HEK293 (cell line): ENCODE results near the gene ZNF507.

Source experiments
- CTCF ChIA-PET: fragments of 350-600 bp; formaldehyde crosslinking; extraction: SDS; loops from one replicate; lab custom pipeline; 2021; ENCODE audit warnings: antibody characterized with exemption; lab: Yijun Ruan, JAX
- POLR2A ChIA-PET: fragments of 300-600 bp; formaldehyde crosslinking; extraction: SDS; loops from one replicate; lab custom pipeline; 2020; ENCODE audit warnings: antibody characterized with exemption, inconsistent platforms; lab: Yijun Ruan, JAX
- H3K27ac ChIP-seq: fragments of 200-500 bp; sonication (Bioruptor generic); 2 replicates; pipeline ENCODE4 v1.5.1; 2014; ENCODE audit warnings: low read depth, low read length, control low read depth, inconsistent platforms; ENCODE audit errors: extremely low read depth
- H3K36me3 ChIP-seq, 2 experiments: fragments of 200-500 bp in 1 of 2; sonication (Bioruptor generic) in 1 of 2; 1 replicate in 1 of 2; 2 replicates in 1 of 2; pipeline ENCODE4 v1.5.1; 2014 to 2017; ENCODE audit warnings: inconsistent platforms in 2 of 2, low read length in 2 of 2; ENCODE audit not compliant: control insufficient read depth in 2 of 2, insufficient read depth in 1 of 2
- H3K4me1 ChIP-seq: fragments of 200-500 bp; sonication (Bioruptor generic); 2 replicates; pipeline ENCODE4 v1.5.1; 2014; ENCODE audit warnings: mild to moderate bottlenecking, low read length, inconsistent platforms; ENCODE audit not compliant: control insufficient read depth, insufficient read depth
- H3K4me3 ChIP-seq: 2 replicates; pipeline ENCODE4 v1.5.1; 2011; ENCODE audit warnings: low read depth, mild to moderate bottlenecking, control low read depth, low read length, moderate library complexity
- H3K9me3 ChIP-seq: fragments of 200-500 bp; sonication (Bioruptor generic); 2 replicates; pipeline ENCODE4 v1.5.1; 2014; ENCODE audit warnings: low read depth, low read length, inconsistent platforms; ENCODE audit not compliant: control insufficient read depth, insufficient read depth
- CTCF ChIP-seq: fragments of 450-650 bp; formaldehyde crosslinking; IDR thresholded peaks from 2 replicates; pipeline ENCODE4 v1.5.1; 2016; ENCODE audit warnings: missing biosample characterization, missing genetic modification characterization
- KLF8 ChIP-seq: fragments of 450-650 bp; formaldehyde crosslinking; IDR thresholded peaks from 2 replicates; pipeline ENCODE4 v1.5.1; 2016; ENCODE audit warnings: missing biosample characterization, missing genetic modification characterization
- OVOL3 ChIP-seq: fragments of 450-650 bp; formaldehyde crosslinking; IDR thresholded peaks from 2 replicates; pipeline ENCODE4 v1.5.1; 2016; ENCODE audit warnings: missing biosample characterization, missing genetic modification characterization
- PRDM6 ChIP-seq: fragments of 450-650 bp; formaldehyde crosslinking; IDR thresholded peaks from 2 replicates; pipeline ENCODE4 v1.5.1; 2017; ENCODE audit warnings: missing biosample characterization, missing genetic modification characterization
- SETDB1 ChIP-seq: IDR thresholded peaks from one replicate; pipeline ENCODE4 v1.6.1; 2017; ENCODE audit warnings: mild to moderate bottlenecking, low read length, moderate library complexity, mixed read lengths; ENCODE audit not compliant: insufficient read length
- TRIM28 ChIP-seq: IDR thresholded peaks from 2 replicates; pipeline ENCODE4 v1.6.1; 2011; ENCODE audit warnings: low read length, control low read depth, borderline replicate concordance
- ZBTB17 ChIP-seq: fragments of 450-650 bp; formaldehyde crosslinking; IDR thresholded peaks from 2 replicates; pipeline ENCODE4 v1.5.1; 2016; ENCODE audit warnings: missing biosample characterization, missing genetic modification characterization
- ZFP37 ChIP-seq: fragments of 450-650 bp; formaldehyde crosslinking; IDR thresholded peaks from 2 replicates; pipeline ENCODE4 v1.5.1; 2016; ENCODE audit warnings: missing biosample characterization, missing genetic modification characterization
- ZNF184 ChIP-seq: fragments of 450-650 bp; IDR thresholded peaks from 2 replicates; pipeline ENCODE4 v1.5.1; 2018; ENCODE audit warnings: missing biosample characterization, mild to moderate bottlenecking, missing genetic modification characterization
- ZNF223 ChIP-seq: fragments of 450-650 bp; formaldehyde crosslinking; IDR thresholded peaks from 2 replicates; pipeline ENCODE4 v1.5.1; 2016; ENCODE audit warnings: missing biosample characterization, missing genetic modification characterization
- ZNF366 ChIP-seq: fragments of 450-650 bp; formaldehyde crosslinking; conservative IDR thresholded peaks from 2 replicates; pipeline ENCODE4 v1.5.1; 2016; ENCODE audit warnings: missing biosample characterization, missing genetic modification characterization
- ZNF473 ChIP-seq: fragments of 450-650 bp; formaldehyde crosslinking; IDR thresholded peaks from 2 replicates; pipeline ENCODE4 v1.5.1; 2017; ENCODE audit warnings: missing biosample characterization, missing genetic modification characterization
- ZNF48 ChIP-seq: fragments of 450-650 bp; formaldehyde crosslinking; IDR thresholded peaks from 2 replicates; pipeline ENCODE4 v1.5.1; 2016; ENCODE audit warnings: missing biosample characterization, missing genetic modification characterization
- ZNF521 ChIP-seq: fragments of 450-650 bp; formaldehyde crosslinking; IDR thresholded peaks from 2 replicates; pipeline ENCODE4 v1.5.1; 2017; ENCODE audit warnings: missing biosample characterization, mild to moderate bottlenecking, missing genetic modification characterization
- ZNF692 ChIP-seq: fragments of 450-650 bp; formaldehyde crosslinking; IDR thresholded peaks from 2 replicates; pipeline ENCODE4 v1.5.1; 2016; ENCODE audit warnings: missing biosample characterization, missing genetic modification characterization
- ZNF707 ChIP-seq: fragments of 450-650 bp; formaldehyde crosslinking; IDR thresholded peaks from 2 replicates; pipeline ENCODE4 v1.5.1; 2016; ENCODE audit warnings: missing biosample characterization, missing genetic modification characterization
- ZNF776 ChIP-seq: fragments of 450-650 bp; formaldehyde crosslinking; IDR thresholded peaks from 2 replicates; pipeline ENCODE4 v1.5.0; 2017; ENCODE audit warnings: missing biosample characterization, missing genetic modification characterization, borderline replicate concordance
- ZNF777 ChIP-seq: fragments of 450-650 bp; formaldehyde crosslinking; IDR thresholded peaks from 2 replicates; pipeline ENCODE4 v1.5.1; 2017; ENCODE audit warnings: missing biosample characterization, missing genetic modification characterization, borderline replicate concordance
- ZNF830 ChIP-seq: fragments of 450-650 bp; IDR thresholded peaks from 2 replicates; pipeline ENCODE4 v1.5.0; 2018; ENCODE audit warnings: missing biosample characterization, missing genetic modification characterization, low read depth, mild to moderate bottlenecking, moderate library complexity
- TF ChIP-seq, protein P1 (sequence below): fragments of 450-650 bp; formaldehyde crosslinking; IDR thresholded peaks from 2 replicates; pipeline ENCODE4 v1.5.1; 2016; ENCODE audit warnings: missing biosample characterization, missing genetic modification characterization
- TF ChIP-seq, protein P2 (sequence below): fragments of 450-650 bp; formaldehyde crosslinking; IDR thresholded peaks from 2 replicates; pipeline ENCODE4 v1.5.1; 2016; ENCODE audit warnings: missing biosample characterization, missing genetic modification characterization

Gene ZNF507

GRCh38 chr19:32404933-32405430 lies 59.6 kb downstream of the ZNF507 start (continued):
- TF ChIP-seq ZNF48 (tag by site-specific recombination) = no peak
- TF ChIP-seq ZNF707 (tag by site-specific recombination) = no peak
- TF ChIP-seq, protein P1, sequence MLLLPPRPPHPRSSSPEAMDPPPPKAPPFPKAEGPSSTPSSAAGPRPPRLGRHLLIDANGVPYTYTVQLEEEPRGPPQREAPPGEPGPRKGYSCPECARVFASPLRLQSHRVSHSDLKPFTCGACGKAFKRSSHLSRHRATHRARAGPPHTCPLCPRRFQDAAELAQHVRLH (tag by site-specific recombination) = no peak
- peak; percentile 99; the same call in 1 of the 2 replicates for TF ChIP-seq ZFP37
- no peak for TF ChIP-seq ZNF830 (tag by site-specific recombination)
- no peak for TF ChIP-seq TRIM28
- peak; percentile 42 for TF ChIP-seq ZNF366 (tag by site-specific recombination)
- TF ChIP-seq, protein P2, sequence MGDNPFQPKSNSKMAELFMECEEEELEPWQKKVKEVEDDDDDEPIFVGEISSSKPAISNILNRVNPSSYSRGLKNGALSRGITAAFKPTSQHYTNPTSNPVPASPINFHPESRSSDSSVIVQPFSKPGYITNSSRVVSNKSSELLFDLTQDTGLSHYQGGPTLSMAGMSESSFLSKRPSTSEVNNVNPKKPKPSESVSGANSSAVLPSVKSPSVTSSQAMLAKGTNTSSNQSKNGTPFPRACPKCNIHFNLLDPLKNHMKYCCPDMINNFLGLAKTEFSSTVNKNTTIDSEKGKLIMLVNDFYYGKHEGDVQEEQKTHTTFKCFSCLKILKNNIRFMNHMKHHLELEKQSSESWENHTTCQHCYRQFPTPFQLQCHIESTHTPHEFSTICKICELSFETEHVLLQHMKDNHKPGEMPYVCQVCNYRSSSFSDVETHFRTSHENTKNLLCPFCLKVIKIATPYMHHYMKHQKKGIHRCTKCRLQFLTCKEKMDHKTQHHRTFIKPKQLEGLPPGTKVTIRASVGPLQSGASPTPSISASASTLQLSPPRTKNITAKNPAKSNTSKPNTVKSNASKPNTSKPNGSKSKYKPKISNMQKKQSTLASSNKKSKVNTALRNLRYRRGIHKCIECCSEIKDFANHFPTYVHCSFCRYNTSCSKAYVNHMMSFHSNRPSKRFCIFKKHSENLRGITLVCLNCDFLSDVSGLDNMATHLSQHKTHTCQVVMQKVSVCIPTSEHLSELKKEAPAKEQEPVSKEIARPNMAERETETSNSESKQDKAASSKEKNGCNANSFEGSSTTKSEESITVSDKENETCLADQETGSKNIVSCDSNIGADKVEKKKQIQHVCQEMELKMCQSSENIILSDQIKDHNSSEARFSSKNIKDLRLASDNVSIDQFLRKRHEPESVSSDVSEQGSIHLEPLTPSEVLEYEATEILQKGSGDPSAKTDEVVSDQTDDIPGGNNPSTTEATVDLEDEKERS (tag by site-specific recombination) = peak; percentile 36; the same call in 1 of the 2 replicates
- peak; percentile 16; the same call in 1 of the 2 replicates for TF ChIP-seq ZNF184 (tag by site-specific recombination)
- no peak for TF ChIP-seq PRDM6 (tag by site-specific recombination)
- no peak for TF ChIP-seq ZBTB17 (tag by site-specific recombination)
- TF ChIP-seq OVOL3 = peak; percentile 30; the same call in 1 of the 2 replicates

DNA sequence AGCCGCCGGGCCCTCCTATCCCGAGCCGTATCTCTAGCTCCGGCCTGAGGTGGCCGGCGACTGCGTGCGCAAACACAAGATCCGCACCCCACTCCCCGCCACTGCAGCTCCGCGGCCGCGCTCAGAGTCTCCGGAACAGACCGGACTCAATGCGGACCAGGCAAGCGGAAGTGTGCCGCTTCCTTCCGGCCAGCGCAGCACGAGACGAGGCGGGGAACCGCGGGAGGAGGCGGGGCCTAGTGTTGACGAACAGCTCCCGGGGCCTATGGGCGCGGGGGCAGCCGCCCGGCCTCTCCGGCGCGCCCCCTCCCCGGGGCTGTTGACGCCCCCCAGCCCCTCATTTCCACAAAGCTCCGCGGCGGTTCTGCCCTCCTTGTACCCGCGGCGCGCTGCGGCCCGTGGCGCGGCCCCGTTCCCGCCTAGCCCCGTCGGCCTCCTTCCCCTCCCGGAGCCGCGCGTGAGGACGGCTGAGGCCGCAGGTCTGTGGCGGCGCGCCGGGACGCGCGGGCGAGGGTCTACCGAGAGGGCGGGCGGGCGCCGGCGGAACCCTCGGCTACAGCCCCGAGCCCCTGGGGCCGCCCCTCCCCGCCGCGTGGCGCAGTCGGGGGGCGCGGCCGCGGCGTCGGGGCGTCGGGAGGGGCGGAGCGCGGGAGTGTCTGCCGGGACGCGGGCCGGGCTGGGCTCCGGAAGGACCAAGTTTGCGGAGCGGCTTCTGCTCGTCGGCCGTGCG lies 60.2 kb downstream of the ZNF507 start, which contains the start of gene DPY19L3:
DPY19L3 (plus strand) TSS at position 340 of the 730 bp plus-strand sequence. CDS start 2,484 bp downstream, outside the sequence.
- peaks cover 18% of the 10 kb centered on the region for H3K4me1 ChIP-seq
- no peaks in the 10 kb centered on the region; the same call in 1 of the 2 replicates for H3K9me3 ChIP-seq
- peak within 1 kb of the TSS; percentile 76 for H3K4me3 ChIP-seq
- CTCF ChIA-PET = interaction anchor here (0.5 to 1.1 kb wide), 3 partner anchors 12 to 176 kb away, joined by 3 to 5 read pairs (median 3); no protein-coding TSS in a partner anchor
- POLR2A ChIA-PET = interaction anchor here (0.7 to 2.6 kb wide), 32 partner anchors 8 to 1739 kb away, joined by 3 to 24 read pairs (median 6); partner anchors contain the start of genes ANKRD27, NUDT19, PDCD5 and RGS9BP
- peak within 1 kb of the TSS; percentile 97 for H3K27ac ChIP-seq
- H3K36me3 ChIP-seq = peaks cover 28 to 31% of the 10 kb centered on the region in 2 experiments
- TF ChIP-seq CTCF (peak; percentile 5; the same call in 1 of the 2 replicates), ZNF692 (tag by site-specific recombination) (peak; percentile 84; the same call in 1 of the 2 replicates), ZNF777 (tag by site-specific recombination) (no peak), ZNF521 (tag by site-specific recombination) (no peak), KLF8 (tag by site-specific recombination) (peak; percentile 96), ZNF776 (tag by site-specific recombination) (no peak), SETDB1 (no peak), ZNF223 (0 out of 2 replicates have a peak, but pooled peaks have one; percentile 6), ZBTB17 (tag by site-specific recombination) (peak; percentile 88), ZNF473 (no peak)
